ENCODE data around the gene ATF7IP.
A peak's percentile ranks its signal among the peaks of the same experiment; 100 is the strongest.

Gene ATF7IP

GRCh38 chr12:14416658-14417057, 51.2 kb downstream of the ATF7IP start:
- no peak for DNase-seq (ENCODE audit: low read depth, low spot score)

DNA sequence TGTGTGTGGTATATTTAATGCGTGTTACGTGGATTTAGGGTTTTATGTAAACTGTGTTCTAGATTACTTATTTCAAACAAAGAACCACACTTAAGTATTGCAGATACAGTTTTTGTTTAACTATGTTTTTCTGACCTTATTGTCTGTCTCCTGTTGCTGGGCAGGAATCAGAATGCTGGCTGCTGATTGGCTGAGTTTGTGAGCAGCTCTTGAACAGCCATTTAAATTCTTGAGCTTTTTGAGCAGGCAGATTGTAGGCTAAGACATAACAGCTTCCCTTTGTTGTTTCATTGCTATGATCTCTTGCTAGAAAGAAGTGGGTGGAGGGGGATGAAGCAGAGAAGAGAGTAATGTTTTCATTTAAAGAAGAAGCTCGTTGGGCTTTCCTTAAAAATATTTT, 52.2 kb downstream of the ATF7IP start:
- DNase-seq (ENCODE audit: low read depth, low spot score): peak; percentile 34

- no peak for DNase-seq (ENCODE audit: low read depth, low spot score)
These were observed 53.0 kb downstream of the ATF7IP start for GRCh38 chr12:14418451-14418890.

DNA sequence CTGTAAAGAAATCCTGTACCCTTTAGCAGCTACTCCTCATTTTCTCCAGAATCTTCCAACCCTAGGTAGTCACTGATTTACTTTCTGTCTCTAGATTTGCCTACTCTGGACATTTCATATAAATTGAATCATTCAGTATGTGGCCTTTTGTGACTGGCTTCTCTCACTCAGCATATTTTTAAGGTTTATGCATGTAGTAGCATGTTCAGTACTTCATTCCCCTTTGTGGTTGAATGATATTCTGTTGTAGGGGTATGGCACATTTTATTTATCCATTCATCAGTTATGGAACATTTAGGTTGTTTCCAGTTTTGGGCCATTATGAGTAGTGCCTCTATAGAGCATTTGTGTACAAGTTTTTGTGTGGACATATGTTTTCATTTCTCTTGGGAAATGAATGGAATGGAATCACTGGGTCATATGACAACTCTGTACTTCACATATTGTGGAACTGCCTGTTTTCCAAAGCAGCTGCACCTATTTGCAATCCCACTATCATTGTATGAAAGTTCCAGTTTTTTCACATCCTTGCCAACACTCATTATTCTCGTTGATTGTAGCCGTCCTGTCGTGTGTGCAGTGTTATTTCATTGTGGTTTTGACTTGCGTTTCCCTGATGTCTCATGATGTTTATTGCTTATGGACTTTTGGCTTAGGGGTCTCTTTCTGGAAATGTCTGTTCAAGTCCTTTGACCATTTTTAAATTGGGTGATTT, 57.2 kb downstream of the ATF7IP start:
- no peak for DNase-seq (ENCODE audit: low read depth, low spot score)

DNA sequence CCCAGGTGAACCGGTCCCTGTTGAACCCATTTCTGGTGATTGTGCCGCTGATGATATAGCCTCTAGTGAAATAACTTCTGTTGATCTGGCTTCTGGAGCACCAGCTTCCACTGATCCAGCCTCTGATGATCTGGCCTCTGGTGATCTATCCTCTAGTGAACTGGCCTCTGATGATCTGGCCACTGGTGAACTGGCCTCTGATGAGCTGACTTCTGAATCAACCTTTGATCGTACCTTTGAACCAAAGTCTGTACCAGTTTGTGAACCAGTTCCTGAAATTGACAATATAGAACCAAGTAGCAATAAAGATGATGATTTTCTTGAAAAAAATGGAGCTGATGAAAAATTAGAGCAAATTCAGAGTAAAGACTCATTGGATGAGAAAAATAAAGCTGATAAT, 59.1 kb downstream of the ATF7IP start:
- DNase-seq (ENCODE audit: low read depth, low spot score): no peak

GRCh38 chr12:14426792-14427191, 61.3 kb downstream of the ATF7IP start:
- no peak for DNase-seq (ENCODE audit: low read depth, low spot score)

- no peak for DNase-seq (ENCODE audit: low read depth, low spot score)
These were observed 62.4 kb downstream of the ATF7IP start for GRCh38 chr12:14427929-14428328.

- DNase-seq (ENCODE audit: low read depth, low spot score): no peak
These were observed 65.0 kb downstream of the ATF7IP start for GRCh38 chr12:14430394-14430986.

DNA sequence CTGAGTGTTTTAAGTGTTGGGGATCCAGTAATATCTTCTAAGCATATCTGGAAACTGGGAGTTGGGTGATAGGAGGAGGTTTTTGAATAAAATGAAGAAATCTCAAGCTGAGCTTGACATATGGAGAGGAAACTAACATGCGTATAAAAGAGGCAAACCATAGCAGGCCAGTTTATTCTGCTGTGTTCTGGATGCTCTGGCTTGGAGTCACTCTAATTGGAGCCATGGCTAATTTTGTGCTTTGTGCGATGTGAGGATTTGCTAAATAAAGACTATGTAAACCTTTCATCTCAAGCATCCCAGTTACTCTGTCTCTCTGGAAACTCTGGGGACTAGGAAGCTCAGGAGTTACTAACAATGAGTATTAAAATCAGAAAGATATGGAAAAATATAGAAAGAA, 66.5 kb downstream of the ATF7IP start:
- DNase-seq (ENCODE audit: low read depth, low spot score): no peak

DNA sequence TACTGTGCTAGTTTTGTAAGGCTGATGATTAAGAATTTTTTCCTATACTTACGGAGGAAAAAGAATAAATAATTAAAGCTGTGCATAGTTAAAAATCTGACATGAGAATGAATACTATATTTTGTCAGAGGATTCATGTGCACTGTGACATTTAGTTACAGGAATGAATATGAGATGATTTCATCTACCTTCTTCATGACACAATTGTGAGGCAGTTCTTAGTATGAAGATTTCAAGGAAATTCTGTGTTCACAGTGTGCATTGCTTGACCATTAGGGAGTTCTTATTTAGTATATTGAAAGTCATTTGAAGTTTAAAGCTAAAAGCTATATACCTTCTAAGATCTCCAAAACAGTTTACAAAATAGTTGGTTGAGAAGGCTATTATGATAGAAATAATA, 70.1 kb downstream of the ATF7IP start:
- DNase-seq (ENCODE audit: low read depth, low spot score): no peak

DNA sequence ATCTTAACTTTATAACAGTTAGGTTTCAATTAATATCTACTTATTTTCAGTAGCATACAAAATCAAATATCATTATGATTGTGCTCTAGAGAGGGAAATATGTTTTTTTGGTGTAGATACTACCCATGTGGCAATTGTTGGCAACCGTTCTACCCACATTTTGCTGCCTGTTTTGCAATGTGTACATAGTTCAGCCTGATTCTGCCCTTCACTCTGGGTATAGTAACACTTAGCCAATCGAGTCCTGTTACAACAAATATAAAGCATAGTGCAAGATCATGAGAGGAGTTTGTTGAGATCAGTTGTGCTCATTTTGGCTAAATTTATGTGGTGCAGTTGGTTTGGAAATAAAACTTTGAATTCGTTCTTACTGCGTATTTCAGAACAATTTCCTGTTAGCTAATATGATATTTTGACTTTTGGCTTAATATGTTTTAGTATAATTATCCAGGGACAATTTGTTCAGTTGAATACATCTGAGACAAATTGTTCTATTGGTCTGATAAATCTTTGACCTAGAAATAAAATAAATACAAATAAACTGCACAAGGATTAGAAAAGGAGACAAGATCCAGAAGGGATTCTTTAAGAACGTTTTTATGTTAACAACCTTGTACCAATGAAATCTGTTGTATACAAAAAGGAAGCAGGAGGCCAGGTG, 76.9 kb downstream of the ATF7IP start:
- no peak for DNase-seq (ENCODE audit: low read depth, low spot score)

- DNase-seq (ENCODE audit: low read depth, low spot score): no peak
These were observed 78.0 kb downstream of the ATF7IP start for GRCh38 chr12:14443531-14443930.

DNA sequence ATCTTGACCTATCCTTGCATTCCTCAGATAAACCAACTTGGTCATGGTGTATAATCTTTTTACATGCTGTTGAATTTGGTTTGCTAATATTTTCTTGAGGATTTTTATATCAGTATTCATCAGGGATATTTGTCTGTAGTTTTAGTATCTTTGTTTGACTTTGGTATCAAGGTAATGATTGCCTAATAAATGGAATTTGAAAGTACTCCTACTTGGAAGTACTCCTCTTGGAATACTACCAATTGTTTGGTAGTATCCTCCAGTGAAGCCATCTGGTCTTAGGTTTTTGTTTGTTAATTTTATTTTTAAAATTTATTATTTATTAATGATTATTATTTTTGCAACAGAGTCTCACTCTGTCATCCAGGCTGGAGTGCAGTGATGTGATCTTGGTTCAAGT, 85.0 kb downstream of the ATF7IP start:
- DNase-seq (ENCODE audit: low read depth, low spot score): no peak

GRCh38 chr12:14452336-14452735, 86.9 kb downstream of the ATF7IP start:
- no peak for DNase-seq (ENCODE audit: low read depth, low spot score)

- no peak for DNase-seq (ENCODE audit: low read depth, low spot score)
These were observed 87.4 kb downstream of the ATF7IP start for GRCh38 chr12:14452865-14453264.

DNA sequence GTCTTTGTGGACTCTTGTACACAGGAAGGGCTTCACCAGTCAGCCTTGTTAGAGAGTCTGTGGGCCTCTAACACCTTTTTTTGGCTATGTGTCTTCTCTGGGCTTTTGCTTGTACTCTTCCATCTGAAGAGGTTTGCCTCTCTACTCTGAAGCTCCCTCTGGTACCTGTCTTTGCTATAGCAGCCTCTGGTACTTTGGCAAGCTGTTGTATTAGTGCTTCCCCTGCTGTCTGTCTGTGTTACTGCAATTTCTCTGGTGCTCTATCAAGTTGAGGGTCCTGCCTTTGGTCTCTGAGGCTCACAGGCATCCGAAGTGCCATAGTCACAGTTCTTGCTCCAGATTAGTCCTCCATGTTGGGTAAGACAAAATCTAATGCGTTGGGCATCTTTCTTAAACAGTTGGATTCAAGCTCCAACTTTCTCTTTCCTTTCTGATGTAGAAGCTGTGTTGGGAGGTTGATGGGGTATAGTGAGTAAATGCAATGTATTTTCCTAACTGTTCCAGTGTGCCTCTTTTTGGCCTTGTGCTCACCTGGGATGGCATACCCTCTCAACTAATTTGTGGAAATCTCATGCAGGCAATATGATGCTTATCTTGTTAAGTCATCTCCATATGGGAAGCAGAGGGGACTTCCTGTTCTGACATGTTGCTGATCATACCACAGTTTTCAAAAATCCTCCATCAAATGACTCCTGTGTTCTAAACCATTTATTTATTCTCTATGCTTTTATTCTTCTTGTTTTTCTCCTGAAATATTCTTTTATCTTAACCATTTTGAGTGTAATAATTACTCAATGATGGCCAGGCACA, 88.8 kb downstream of the ATF7IP start:
- DNase-seq (ENCODE audit: low read depth, low spot score): peak; percentile 2

DNA sequence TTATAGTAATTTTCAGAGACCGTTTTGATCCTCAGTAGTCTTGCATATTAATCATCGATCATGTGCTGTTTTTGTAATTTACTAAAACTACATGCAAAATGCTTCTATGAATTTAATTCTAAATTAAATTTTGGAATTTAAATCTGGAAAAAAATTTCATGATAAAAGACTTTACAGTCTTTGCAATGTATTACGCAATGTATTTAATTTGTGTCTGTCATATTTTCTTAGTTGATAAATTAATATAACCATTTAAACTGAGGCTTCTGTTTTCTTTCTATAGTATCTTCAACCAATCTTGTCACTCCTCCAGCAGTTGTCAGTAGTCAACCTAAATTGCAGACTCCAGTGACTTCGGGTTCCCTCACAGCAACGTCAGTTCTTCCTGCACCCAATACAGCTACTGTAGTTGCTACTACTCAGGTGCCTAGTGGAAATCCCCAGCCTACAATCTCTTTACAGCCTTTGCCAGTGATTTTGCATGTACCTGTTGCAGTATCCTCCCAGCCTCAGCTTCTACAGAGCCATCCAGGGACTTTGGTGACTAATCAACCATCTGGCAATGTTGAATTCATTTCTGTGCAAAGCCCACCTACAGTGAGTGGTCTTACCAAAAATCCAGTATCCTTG, 94.8 kb downstream of the ATF7IP start:
- no peak for DNase-seq (ENCODE audit: low read depth, low spot score)

GRCh38 chr12:14471497-14471896, 106.0 kb downstream of the ATF7IP start:
- DNase-seq (ENCODE audit: low read depth, low spot score): no peak

DNA sequence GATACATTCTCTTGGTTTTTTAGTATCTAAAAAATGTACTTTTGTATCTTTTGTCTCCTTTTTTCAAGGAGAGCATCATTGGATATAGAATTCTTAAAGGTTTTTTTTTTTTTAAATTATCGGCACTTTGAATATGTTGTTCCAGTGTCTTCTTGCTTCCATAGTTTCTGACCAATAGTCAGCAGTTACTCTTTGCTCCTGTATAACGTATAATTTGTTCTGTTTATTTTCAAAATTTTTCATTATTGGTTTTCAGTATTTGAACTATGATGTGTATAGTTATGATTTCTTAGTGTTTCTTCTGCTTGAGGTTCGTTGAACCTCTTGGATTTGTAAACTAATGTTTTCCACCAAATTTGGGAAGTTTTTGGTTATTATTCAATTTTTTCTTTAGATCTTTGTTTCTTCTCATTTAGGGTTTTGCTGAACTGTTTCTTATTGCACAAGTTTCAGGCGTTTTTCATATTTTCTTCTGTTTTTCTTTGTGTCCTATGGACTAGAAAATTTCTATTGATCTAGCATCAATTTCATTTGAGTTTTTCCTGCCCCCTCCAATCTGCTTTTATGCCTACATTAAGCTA, 108.3 kb downstream of the ATF7IP start:
- no peak for DNase-seq (ENCODE audit: low read depth, low spot score)

GRCh38 chr12:14479004-14479403, 113.5 kb downstream of the ATF7IP start:
- DNase-seq (ENCODE audit: low read depth, low spot score): no peak

- DNase-seq (ENCODE audit: low read depth, low spot score): no peak
These were observed 115.7 kb downstream of the ATF7IP start for GRCh38 chr12:14481201-14481600.
